GM21423 (cell line): Measurements from ENCODE around the gene COQ8B.

Experiments
- ATAC-seq: cut with Tn5 transposase; IDR thresholded peaks from one replicate; pipeline ENCODE4 v1.9.1; 2021; ENCODE audit warnings: mild to moderate bottlenecking, moderate library complexity; ENCODE audit not compliant: unreplicated experiment

Gene COQ8B

DNA sequence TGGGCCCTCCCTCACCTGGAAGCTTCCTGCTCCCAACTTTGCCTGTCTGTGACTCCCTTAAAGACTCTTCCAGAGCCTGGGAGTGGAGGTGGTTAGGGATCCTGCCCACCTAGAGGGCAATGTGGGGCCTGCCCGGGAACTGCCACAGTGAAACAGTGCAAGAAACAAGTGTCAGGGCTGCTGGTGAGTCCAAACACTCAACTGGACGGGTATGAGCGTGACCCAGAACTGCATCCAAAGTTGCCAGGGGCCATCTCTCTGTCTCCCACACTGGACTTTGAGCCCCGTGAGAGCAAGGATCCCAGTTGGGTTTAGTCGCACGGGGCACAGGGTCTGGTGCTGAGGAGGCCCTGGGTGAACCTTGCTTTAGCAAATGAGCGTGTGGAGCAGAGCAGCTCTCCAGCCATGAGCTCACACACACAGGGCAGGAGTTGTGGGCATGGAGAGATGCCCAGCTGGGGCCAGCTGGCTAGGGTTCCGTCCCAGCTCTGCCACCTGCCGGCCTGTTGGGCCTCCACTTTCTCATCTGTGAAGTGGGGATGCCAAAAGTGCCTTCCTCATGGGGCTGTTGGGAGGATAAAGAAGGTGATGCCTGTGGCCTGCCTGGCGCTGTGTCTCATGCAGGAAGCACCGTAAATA is 23.4 kb downstream of the COQ8B start:
- ATAC-seq = no peak

DNA sequence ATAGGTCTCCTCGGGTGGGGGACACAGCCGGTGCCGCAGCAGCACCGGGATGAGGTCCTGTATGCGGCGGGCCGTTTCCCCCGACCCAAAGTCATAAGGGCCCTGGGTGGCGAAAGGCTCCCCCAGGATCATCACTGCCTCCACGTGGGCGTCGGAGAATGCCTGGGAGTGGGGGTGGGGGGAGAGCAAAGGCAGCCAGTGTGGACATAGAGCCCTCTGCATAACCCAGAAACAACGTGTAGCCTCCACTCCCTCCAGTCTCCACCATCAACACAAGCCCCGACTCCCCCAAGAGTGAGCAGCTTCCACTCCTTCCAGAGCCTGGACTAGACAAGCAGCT is 24.5 kb downstream of the COQ8B start:
- no peak for ATAC-seq

DNA sequence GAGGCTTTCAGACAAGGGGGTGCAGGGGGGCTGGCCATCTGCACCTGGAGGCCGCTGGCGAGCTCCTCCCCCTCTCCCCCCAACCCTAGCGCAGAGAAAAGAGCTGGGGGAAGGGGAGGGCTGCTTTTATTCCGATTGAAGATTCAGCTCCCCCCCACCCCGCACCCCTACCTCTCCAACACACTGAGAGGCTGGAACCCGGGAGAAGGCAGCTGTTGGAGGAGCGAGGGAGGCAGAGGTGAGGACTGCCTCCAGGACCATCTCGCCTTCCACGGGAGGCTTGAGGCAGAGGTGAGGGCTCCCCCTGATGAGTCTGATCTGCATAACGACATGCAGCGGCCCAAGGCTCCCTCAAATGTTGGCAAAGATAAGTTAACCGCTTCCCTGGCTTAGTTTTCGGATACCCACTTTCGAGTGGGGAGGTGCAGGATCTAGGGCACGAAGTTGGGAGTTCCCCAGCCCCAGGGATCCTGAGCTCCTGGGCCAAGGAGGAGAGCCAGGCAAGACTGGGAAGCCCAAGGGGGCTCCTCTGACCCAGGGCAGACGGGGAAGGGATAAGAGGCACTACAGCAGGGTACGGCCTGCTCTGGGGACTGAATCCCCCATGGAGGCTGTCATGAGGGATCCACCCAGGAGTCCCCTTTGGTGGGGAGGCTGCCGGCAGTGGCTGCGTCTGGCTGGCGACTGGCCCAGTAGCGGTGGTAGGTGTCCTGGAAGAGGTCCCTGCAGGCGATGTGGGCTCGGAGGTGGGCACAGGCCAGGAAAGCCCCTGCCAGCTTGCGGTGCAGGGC is 25.1 kb downstream of the COQ8B start:
- no peak for ATAC-seq

DNA sequence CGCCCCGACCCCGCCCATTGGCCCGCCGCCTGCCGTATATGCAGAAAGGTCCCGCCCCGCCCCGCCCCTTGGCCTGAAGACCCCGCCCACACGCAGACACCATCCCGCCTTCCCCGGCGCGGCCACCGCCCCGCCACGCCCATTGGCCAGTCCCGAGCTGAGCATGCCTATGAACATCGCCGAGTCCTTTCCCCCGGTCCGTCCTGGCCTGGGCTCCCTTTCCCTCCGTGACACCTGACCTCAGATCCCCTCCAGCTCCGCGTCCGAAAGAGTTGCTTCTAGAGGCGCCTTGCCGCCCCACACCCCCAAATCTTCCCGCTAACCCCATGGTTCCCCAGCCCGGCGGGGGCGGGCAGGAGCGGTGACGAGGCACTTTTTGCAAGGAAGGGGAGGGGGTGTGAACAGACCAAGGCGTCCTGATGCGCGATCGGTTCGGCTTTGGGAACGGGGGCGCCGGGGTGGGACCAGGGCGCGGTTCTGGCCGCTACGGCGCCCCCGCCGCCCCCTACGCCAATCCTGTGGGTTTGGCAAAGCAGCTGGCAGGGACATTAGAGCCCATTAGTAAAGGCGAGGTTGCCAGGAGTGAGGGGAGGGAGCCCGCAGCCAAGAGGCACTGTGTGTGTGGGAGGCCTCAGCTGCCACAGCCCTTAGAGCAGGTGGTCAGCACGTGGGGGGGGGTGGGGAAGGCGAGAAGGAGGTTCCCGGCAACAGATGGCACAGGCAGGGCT is 25.8 kb downstream of the COQ8B start:
- peak; percentile 59 for ATAC-seq

DNA sequence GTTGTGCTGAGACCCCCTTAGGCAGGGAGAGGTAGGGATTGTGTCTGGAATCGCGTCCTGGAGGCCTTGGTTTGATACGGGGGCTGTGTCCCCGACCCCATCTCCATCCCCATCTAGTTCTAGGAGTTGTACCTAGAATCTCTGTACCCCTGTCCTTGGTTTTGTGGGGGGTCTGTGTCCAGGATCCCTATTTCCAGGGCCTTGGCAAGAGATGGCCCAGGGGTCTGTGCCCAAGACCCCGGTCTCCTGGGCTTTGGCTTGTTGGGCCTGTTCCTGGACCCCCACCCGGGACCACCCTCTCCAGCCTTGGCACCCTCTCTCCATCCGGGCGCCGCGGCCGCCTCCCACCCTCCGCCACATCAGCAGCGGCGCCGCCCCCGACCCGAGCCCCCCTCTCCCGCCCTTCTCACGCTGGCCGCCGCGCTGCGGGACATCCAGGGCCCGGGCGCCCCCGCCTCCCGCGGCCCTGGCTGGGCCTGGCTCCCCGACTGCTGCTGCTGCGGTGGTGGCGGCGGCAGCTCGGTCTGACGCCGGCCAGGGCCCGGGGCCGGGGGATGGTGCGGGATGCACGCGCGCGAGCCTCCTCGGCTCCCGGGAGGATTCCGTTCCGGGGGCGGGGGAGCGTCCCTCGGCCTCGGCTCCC is 26.5 kb downstream of the COQ8B start, which contains the start of gene NUMBL:
NUMBL (minus strand) TSS at position 602 of the 643 bp plus-strand sequence; CDS start at position 434, 168 bp downstream.
- no peak for ATAC-seq

DNA sequence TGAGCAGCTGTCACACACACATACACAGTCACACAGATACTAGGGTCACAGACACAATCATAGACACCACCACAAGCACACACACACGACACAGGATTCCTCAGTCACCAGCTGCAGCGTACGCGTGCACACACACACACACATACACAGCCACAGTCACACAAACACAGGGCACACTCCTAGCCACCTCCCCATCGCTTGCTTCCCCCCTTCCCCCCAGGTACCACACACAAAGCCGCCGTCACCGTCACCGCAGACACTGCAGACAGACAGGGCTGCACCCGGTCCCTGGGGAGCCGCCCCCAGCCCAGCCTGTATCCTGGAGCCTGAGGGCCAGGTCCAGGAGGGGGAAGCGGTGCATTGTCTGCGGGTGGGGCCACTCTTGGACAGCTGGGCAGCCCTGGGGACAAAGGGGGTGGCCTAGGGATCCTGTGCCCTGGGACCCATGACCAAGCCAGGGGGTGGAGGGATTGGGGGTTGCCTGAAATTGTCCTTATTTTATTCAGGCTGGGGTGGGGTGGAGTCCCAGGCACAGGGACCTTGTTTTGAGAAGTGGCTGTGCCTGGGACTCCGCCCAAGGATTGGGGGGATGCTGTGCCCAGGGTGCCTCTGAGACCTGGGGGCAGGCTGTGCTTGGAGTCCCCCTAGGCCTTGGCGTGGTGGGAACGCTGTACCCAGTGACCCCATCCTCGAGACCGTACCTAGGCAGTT is 27.2 kb downstream of the COQ8B start:
- ATAC-seq = no peak

DNA sequence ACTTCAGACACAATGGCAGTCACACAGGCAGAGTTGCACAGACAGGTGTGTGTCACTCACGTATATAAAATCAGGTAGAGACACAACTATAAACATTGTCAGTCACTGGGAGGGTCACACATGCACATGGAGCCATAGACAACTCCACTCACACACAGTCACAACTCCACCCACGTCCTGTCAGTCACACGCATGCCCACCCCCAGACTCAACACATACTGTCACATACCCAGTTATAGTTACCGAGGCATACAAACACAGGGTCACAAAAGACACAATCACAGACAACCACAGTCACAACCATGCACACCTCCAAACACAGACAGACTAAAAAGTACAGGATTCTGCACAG is 27.7 kb downstream of the COQ8B start:
- ATAC-seq = no peak

DNA sequence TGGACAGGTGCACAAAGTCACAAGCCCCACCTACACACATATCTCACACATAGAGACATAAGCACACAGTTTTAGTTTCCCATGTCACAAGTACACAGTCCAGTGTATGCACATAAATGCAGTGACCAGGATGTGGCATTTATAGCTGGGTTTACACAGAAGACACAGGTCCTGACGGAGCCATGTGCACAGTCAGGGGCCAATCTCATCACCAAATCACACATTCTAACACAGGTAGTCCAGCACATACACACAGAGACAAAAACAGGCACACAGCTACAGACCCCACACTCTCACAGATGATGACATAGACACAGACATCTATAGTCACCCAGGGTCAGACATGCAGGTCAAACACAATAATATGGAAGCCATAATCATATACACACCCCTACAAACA is 28.4 kb downstream of the COQ8B start:
- ATAC-seq = no peak

DNA sequence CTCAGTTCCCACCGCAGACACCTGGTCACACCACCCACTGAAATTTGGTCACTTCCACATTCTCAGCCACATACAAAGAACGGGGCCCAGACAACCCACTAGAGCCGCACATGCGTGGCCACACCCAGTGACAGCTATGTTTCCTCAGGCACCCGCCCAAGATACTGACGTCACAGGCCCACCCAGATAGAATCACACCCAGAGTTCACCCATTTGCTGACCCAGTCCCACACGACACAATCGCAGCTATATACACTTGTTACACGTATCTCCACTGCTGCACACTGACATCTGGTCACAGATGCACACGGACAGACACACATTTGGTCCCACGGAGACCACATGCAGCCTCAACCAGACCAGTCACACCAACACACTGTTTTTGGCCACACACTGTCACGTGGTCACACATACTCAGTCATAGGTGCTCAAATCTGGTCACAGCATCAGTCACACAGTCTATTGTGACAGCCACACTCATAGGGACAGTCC is 29.1 kb downstream of the COQ8B start:
- no peak for ATAC-seq

DNA sequence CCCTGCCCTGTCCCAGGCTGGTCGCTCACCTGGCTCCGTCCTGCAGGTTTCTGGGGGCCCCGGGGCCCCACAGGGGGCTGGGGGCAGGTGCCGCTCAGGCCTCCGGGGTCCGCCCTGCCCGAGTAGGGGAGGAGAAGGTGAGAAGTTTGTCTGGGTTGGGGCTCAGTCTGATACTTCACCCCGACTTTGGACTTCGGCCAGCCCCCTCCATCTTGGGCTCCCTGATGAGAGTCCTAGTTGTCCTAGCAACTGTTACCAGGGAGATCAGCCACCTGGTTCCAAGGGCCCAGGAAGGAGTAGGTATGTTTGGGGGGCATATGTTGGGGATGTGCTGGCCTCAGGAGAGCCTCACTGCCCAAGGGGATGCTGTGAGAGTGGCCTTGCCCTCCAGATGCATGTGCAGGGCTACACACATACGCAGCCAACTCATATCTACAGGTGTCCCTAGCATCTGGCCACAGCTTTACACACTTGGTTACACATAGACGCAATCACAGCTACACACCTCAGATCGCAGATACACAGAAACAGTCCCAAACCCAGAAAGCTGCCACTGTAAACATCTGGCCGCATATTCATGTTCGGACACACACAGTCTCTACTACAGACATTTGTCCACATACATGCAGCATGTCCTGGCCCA is 29.7 kb downstream of the COQ8B start:
- no peak for ATAC-seq

DNA sequence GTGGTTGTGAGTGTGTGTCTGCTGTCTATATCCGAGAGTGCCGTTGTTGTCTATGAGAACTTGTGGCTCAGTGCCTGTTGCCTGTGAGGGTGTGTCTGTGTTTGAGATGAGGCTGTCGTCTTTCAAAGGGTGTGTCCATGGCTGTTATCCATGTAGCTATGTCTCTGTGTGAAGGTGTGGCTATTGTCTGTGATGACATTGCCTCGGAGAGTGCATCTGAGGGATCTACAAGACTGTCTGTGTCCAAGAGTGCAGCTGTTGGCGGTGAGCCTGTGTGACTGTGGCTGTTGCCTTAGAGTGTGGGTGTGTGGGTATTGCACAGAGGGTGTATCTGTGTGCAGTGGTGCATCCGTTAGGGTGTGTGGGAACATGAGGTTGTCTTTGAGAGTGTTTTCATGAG is 31.1 kb downstream of the COQ8B start:
- ATAC-seq = no peak

DNA sequence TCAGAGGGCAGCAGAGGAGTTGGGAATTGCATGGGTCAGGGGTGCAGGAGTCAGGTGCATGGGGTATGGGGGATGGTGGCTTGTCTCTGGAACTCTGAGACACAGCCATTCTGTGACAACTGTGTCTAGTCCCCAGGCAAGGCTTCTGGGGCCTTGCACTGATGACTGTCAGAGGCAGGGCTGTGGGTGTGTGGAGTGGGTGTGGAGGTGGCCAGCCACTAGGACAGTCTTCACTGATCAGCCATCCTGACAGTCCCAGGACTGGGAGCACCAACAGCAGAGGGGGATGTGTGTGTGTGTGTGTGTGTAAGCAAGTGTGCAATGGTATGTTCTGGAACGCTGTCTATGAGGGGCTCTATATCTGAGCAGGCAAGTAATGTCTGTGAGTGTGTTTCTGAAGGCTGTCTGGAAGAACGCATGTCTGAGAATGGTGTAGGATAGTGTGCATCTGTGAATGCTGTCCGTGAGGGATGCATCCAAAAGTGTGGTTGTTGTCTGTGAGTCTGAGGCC is 31.6 kb downstream of the COQ8B start:
- no peak for ATAC-seq

DNA sequence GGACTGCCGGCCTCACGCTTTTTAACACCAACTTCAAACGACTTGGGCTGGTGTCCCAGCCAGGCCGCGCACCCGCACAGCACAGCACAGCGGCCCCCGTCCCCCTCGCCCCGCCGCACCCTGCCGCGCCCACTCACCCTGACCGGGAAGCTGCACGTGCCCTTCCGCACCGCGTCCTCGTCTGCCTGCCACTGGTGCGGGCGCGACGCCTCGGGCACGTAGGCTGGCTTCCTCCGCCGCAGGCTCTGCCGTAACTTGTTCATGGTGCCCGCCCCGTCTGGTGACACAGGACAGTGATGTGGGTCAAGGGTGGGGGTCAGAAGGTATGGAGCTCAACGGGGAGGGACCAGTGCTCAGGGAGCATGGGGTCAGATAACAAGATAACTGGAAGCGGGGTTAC is 32.4 kb downstream of the COQ8B start:
- ATAC-seq = no peak

DNA sequence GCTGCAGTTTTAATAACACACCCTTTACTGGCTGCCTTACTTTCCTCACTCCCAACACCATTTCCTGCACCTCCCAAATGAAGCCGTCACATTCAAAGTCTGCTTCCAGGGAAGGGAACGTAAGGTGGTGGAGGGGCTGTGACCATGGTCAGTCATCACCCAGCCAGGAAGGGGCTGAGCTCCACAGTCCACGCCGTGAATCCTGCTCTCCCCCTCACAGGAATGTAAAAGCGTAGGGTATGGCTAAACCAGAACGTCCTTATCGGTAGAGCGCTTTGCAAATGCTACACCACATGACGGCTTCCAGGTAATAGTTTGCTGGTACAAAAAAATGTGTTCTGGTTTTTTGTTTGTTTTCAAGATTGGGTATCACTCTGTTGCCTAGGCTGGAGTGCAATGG is 33.2 kb downstream of the COQ8B start:
- ATAC-seq = no peak

DNA sequence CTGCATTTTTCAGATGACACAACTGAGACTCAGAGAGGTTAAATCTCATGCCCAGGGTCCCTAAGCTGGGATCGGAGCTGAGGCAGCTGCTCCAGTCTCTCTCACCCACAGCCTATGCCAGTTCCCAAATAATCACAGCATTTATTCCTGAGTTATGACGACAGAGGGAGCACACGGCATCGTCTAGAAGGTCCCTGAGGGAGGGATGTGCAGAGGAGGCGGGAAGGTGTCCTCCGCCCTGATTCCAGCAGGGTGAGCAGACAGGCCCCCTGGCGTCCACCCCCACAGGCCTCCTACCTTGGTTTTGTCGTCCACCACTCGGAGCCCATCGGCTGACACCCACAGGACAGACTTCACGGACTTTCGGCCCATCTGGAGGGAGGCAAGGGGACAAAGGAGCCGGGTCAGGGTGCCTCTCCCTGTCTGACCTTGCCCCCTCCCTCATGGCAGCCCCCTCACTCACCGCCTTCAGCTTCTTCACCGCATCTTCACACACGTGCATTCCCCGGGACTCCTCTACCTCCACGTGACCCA is 34.2 kb downstream of the COQ8B start:
- no peak for ATAC-seq

DNA sequence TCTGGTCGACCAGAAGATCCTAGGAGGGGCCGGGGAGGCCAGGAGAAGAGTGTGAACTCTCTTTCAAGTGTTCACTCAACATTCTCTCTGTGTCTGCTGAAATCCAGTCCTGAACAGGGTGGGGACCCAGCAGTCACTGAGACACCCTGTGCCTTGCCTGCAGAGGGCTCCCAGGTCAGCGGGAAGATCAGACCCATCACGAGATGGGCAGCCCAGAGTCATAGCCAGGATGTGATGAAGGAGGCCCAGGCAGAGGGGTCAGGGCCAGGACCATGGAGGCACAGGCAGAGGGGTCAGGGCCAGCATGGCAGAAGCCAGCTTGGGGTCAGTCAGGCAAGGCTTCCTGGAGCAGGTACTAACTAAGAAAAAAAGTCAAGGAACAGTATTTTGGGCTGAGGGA is 35.6 kb downstream of the COQ8B start:
- no peak for ATAC-seq

DNA sequence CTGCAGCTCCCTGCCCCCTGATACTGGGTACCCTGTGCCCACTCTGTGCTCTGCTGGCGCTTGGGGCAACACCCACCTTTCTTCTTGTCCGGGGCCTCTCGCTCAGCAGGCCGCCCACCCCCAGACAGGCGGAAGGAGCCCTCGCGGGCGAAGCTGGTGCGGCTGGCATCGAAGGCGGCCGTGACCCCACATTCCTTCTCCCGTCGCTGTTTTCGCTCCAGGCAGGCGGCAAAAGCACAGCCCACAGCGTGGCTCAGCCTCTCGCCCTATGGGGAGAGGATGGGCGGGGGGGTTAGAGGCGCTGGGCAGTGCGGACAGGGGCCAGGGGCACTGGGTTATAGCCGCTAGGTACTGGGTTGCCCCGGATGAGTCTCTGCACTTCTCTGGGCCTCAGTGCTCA is 39.5 kb downstream of the COQ8B start:
- no peak for ATAC-seq

DNA sequence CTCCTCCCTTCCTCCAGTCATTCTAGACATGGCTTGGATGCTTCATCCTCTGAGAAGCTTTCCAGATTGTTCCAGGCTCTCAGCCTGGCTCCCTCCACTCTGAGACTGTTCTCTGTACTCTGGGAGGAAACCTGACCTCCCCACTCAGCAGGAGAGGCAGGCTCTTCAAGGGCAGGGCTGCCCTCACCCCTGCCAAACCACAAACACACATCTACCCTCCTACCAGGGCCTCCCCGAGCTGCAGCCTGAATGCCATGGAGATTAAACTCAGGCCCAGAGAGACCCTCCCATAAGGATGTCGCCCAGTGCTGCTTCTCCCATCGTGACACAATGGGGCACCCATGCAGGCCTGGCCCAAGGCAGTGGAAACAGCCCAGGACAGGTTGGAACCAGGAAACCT is 42.4 kb downstream of the COQ8B start:
- ATAC-seq = no peak

DNA sequence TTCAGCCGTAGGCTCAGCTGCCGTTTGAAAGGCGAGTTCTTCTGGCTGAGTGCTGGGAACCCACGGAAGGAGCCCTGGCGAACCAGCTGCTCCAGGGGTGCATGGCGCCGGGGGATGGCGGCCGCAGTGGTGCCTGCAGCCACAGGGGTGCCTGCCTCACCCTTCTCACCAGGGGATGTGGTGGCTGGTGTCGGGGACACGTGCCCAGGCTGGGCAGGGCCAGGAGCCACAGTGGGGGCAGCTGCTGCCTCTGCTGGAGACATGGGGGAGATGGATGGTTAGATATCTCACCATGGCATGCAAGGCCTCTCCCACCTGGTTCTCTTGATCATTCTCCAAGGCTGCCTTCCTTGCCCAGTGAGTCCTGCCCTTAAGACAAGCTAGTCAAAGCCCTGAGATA is 43.3 kb downstream of the COQ8B start:
- no peak for ATAC-seq
